HG03521 (cell line): Measurements from ENCODE around the gene QSOX1.
"Not testable (repeated sequence)": the region's sequence is repeated elsewhere in the genome, so short reads cannot be mapped to it uniquely, and the experiment has no call there.

Source experiments
- ATAC-seq: cut with Tn5 transposase; IDR thresholded peaks from one replicate; pipeline ENCODE4 v1.9.1; 2021; ENCODE audit warnings: mild to moderate bottlenecking, moderate library complexity; ENCODE audit not compliant: unreplicated experiment

Gene QSOX1

DNA sequence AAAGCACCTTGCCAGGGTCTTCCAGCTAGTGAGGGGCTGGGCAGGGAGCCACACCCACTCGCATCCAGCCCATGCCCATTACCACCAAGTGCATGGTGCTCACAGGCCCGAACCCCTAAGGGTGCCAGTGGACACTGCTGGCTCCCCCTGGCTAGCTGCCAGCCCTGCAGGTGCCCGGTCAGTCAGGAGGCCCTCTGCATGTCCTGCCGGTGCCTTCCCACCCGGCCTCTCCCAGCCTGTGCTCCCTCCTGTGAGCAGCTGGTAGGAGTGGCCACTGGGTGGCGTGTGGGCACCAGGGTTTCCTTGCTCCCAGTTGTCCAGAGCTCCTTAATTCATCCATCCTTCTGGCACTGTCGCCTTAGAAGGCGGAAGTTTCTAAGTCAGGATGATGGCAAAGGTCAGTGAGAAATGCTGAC lies 33.4 kb downstream of the QSOX1 start:
- no peak for ATAC-seq

DNA sequence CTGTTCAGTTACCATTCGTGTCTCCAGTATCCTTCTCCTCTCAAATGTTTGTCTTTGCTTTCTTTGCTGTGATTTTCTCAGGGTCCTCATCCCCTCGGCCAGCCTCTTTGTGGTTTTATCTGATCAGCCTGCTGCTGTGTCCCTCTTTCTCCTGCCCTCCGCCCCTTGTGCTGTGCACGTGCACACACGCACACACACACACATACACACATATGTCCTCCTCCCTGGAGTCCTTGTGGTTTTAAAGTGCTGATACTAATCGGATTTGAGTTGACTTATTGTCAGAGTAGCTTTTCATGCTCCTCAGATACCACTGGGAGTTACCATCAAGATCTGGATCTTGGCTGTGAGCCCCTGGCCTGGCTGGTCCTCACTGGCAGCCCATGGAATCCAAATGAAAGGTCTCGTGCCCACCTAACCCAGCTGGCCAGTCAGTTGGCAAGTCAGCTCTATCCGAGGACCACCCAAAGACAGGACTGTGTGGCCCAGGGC lies 34.1 kb downstream of the QSOX1 start:
- ATAC-seq = no peak

DNA sequence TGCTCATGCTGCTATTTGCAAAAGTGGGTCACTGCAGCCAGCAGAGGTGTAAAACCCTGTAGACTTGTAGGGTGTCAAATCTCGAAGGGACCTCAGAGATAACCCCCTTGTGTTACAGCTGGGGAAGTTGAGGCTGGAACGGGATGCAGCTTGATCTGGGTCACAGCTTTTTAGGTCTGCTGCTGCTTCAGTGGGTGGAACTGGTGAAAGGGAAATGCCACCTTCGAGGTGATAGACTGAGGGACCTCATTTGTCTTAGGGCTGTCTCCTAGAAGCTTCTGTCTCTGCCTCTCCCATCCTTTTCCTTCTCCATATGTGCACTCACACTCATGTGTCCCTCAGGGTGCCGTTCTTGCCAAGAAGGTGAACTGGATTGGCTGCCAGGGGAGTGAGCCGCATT lies 35.4 kb downstream of the QSOX1 start:
- no peak for ATAC-seq

DNA sequence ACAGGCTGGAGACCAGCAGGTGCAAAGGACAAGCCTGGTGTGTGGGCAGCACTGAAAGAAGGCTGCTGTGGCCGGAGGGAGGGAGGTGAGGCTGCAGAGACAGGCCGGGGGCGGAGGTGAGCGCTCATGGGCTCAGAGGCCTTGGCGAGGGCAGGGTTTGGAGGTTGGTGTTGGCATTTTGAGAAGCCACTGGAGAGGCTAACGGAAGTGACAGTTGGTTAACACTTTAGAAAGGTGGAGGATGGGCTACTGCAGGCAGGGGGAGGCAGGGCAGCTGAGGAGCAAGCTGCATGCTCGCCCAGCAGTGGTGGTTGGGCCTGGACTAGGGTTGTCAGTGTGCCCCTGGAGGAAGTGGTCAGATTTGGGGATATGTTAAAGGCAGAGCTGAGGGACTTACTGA lies 37.5 kb downstream of the QSOX1 start:
- no peak for ATAC-seq

DNA sequence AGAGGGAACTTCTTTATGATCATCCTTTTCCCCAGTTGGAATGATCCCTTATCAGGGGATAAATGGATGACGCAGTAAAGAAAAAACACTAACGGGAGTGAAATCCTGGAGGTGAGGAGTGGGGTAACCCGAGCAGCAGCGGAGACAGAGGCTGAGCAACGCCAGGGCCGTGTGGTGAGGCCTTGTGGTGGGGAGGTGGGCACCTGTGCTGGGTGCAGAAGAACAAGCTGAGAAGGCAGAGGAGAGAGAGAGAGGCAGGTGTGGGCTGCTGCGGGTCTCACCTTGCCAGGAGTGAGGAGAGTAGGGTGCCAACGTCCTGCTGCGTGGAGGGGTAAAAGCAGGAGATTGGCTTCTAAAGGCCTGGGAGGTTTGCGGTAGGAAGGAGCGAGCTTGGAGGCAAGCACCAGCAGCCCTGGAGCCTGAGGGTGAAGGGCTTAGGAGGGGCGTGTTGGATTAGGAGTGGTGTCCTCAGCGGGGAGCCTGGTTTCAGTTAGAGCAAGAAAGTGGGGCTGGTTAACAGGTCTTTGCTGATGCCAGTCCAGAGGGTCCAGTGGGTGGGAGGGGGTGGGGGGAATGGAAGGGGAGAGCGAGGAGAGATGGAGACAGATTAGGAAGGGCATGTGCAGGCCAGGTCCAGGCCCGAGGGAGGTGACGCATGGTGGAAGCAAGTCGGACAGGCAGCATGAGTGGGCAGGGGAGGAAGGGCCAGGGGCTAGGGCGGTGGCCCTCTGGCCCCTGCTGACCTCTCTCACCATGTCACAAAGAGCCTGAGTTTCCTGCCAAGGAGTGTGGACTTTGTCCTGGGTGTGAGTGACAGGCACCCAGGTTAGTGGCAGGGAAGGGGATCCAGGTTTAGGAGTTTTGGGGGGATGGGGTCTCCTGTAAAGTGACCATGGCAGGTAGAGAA lies 38.7 kb downstream of the QSOX1 start:
- no peak for ATAC-seq

DNA sequence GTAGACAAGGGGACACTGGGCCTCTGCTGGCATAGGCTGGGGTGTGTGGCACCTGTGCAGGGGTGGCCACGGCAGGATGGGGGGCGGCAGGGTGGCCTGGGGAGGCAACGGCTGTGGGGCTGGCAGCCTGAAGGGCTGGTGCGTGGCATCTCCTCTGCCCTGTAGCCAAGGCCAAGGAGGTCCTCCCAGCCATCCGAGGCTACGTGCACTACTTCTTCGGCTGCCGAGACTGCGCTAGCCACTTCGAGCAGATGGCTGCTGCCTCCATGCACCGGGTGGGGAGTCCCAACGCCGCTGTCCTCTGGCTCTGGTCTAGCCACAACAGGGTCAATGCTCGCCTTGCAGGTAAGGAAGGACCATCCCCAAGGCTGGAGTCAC lies 39.4 kb downstream of the QSOX1 start:
- no peak for ATAC-seq

DNA sequence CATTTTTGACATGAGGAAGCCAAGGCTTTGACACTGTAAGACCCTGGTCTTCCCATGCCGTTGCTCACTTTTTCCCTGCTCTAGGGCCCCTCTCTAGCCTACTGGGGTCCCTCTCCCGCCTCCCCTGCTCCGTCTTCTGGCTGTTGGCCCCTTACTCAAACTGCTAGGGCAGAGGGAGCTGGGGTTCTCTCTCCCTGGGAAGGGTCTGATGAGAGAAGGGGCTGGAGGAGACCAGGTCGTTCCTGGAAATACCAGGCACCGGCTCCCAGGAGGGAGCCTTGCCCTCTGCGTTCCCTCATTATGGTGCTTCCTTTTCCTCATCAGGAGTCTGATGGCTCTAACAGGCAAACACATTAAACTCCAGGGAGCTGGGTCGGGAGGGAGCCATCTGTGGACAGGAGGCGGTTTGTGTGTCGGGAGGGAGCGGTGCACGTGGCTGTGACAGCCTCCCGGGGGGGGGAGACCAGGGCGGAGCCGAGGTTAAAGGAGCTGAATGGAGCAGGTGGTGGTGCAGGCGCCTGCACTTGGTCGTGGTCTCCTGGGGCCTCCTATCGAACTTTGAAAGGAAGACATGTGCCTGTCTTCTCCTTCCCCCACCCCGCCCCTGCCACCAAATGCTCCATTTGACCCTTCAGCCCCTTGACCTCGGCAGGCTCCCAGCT lies 40.0 kb downstream of the QSOX1 start:
- no peak for ATAC-seq

DNA sequence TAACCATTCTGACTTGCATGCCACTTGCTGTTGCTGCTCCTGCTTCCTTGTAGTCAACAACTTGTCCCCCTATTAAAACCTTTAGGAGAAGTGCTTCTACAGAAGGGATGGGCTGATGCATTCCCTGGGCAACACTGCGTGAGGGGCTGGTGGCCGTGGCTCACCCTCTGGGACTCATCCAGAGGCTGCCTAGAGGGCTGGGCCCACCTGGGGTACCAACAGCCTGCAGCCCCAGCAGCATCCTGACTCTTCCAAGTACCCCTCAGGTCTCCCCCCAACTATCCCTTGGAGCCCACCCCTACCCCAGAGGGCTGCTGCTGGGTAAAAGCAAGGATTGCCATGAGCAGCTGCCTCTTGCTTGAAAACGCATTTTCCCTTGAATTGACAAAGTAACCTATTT lies 40.7 kb downstream of the QSOX1 start:
- no peak for ATAC-seq

DNA sequence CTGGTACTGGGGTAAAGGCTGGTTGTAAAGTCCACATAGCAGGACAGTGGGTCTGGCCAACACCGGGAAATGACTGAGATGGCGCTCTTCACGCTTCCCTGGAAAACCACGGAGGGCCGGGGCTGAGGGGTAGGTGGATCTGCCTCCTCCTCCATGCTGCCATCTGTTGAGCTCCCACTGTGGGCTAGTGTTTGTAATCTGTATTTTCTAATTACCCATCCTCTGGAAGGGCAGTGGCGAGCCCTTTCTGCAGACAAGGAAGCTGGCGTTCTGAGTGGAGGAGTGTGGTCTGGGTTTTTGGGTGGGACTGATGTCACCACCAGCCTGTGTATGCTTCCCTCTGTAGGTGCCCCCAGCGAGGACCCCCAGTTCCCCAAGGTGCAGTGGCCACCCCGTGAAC lies 41.2 kb downstream of the QSOX1 start:
- no peak for ATAC-seq

DNA sequence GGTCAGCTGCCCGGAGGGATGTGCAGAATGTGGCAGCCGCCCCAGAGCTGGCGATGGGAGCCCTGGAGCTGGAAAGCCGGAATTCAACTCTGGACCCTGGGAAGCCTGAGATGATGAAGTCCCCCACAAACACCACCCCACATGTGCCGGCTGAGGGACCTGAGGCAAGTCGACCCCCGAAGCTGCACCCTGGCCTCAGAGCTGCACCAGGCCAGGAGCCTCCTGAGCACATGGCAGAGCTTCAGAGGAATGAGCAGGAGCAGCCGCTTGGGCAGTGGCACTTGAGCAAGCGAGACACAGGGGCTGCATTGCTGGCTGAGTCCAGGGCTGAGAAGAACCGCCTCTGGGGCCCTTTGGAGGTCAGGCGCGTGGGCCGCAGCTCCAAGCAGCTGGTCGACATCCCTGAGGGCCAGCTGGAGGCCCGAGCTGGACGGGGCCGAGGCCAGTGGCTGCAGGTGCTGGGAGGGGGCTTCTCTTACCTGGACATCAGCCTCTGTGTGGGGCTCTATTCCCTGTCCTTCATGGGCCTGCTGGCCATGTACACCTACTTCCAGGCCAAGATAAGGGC lies 41.9 kb downstream of the QSOX1 start:
- ATAC-seq = no peak

DNA sequence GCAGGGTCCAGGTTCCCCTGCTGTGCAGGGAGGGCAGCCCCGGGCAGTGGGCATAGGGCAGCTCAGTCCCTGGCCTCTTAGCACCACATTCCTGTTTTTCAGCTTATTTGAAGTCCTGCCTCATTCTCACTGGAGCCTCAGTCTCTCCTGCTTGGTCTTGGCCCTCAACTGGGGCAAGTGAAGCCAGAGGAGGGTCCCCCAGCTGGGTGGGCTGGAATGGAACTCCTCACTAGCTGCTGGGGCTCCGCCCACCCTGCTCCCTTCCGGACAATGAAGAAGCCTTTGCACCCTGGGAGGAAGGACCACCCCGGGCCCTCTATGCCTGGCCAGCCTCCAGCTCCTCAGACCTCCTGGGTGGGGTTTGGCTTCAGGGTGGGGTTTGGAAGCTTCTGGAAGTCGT lies 42.6 kb downstream of the QSOX1 start:
- no peak for ATAC-seq

DNA sequence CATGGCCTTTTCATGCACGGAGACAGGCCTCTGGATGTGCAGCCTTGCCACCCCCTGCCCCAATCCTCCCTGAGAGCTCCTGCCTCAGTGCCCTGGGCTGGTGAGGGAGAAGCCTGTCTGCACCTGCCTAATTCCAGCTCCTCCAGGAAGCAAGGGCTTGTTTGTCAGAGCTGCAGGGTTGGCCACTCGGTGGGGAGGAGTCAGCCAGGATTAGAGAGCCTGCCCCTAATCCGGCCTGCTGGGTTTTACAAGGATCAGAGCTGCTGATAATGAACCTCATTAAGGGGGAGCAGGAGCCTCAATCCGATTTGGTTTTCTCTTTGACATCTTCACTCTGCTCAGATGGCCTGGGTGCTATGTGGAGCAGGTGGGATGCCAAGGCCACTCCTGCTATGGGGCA lies 43.5 kb downstream of the QSOX1 start:
- ATAC-seq = no peak

DNA sequence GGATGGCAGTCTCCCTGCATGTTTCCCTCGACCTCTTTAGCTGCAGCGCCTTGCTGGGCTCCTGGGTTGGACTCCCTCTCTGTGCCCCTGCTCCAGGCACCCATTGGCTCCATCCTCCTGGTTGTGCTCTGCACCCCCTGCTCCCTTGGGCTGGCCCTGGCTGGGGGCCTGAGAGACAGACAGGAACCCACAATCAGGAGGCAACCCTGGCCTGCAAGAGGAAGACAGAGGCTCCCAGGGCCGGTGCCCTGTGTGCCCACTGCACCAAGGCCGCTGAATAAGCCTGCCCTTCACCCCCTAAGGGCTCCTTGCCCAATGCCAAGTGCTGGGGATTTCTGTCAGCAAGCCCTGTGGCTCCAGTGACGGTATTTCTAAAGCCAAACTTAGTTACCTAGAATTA lies 43.9 kb downstream of the QSOX1 start:
- no peak for ATAC-seq

DNA sequence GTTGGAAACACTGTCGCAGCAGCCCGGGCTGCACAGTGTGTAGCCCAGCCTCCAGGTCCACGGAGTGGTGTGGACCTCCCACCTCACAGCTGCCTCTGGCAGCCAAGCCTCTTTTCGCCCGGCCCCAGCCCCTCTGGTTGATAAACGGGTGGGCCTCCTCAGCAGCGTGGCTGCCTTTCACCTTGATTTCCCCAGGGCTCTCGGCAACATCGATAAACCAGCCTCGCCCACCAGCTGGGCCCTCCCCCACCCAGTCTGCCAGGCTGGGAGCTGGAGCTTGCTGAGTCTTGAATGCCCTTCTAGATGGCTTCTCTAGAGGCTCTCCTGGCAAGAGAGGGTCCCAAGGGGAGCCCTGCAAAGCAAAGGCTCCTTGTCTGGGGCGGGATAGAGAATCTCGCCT lies 44.3 kb downstream of the QSOX1 start:
- ATAC-seq = no peak

DNA sequence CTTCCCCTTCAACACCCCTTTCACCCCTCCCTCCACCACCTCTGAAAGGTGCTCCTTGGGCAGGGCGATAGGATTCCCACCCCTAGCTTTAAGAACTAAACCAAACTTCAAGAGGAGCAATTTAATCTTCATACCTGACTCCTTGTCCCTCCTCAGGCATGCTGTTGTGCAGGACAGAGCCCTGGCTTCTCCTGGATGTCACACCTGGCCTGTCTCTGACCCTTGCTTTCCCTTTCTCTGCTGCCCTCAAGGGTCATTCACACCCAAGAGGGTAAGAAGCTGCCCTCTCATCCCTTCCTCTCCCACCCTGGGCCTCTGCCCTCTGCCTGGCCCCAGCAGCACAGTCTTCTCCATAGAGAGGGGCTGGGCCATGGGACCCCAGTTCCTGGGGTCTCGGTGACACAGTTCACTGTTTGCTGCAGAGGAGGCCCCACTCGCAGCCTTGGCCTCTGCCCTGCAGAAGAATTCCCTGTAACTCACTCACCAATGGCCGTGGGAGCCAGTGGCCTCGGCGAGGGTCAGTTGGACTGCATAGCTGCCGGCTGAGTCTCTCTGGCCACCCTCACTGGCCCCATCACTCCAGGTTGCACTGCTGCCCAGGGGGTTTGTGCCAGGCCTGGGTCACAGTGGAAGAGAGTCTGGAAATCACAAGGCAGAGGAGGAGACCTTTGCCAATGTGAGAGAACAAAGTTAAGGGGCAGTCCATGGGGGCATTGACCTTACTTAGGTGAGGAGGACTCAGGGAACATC lies 47.0 kb downstream of the QSOX1 start:
- no peak for ATAC-seq

DNA sequence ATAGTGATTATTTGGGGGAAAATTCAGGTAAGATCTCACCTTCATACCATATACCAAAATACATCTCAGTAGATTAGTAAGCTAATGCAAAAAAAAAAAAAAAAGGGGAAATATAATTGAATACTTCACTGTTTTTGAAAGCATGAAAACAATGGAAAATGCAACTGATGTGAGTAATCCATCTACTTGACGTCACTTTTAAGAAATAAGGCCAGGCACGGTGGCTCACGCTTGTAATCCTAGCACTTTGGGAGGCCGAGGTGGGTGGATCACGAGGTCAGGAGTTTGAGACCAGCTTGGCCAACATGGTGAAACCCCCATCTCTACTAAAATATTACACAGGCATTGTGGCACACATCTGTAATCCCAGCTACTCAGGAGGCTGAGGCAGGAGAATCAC lies 47.9 kb downstream of the QSOX1 start:
- not testable (repeated sequence) for ATAC-seq

DNA sequence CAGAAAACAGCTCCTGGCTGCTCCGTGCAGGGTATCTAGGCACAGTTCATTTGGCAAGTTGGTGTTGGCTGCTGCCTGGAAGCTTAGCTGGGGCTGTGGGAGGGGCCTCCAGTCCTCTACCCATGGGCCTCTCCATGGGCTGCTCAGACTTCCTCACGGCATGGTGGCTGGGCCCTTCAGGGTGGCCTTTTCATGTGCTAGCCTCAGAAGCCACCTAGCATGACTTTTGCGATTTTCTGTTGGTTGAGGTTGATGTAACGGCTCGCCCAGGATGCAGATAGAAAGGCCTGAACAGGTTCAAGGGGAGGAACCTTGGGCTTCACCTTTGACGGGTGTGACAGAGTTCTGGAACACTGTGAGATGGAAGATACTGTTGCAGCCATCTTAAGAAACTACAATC lies 49.6 kb downstream of the QSOX1 start:
- ATAC-seq = no peak

DNA sequence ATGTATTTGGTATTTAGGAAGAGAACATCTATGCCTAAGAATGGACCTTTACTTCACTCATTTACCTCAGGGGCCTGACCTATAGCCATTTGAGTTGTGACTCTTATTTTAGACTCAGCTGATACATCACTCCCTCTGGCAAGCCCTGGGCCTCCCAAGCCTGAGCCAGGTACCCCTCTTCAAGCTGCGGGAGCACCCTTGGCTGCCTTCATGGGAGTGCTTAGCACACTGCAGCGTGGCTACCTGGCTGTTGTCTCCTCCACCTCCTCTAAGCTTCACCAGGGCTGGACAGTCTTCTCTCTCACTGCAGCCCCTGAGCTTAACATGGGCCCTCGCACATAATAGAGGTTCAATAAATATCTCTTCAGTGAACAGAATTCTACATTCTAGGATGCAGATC lies 51.9 kb downstream of the QSOX1 start:
- ATAC-seq = no peak

DNA sequence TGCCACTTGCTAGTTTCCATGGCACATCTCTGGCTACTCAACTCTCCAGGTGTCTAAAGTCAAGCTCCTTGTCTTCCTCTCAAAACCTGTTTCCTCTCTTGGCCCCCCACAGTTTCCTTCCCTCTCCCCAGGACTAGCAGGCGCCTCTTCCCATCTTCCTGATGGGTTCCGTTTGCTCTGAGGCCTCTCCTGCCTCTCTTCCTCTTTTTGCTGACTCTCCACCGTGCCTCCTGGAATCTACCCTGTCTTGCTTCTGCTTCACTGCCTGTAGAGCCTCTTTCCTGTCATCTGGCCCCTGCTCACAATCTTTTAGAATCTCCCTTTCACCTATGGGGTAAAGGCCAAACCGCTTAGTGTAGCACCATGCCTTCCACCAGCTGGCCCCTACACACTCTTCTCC lies 53.6 kb downstream of the QSOX1 start:
- ATAC-seq = no peak

DNA sequence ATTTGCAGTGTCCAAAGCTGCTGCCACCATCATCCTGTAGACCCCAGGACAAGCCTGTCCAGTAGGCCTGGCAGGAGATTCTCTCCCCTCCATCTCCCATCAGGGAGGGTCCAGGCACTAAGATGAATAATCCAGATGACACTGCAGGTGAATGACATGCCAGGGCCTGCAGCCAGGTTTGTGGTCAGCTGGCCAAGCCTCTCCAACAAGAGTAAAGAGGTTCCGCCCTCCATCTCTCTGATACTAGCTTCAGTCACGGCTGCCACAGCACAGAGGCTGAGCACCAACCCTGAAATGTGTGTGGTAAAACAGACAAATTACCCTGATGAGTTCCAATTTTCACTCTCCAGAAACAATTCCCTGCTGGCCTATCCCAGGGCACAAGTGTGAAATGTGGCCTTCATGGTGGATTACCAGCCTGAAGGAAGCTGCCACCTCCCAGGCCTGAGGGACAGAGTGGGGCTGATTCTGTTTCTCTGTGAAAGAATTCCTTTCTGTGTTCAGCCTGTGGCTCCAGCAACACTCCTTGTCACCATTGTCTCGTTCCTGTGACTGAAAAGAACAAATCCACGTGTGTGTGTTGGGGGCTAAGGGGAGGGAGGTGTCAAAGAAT lies 55.4 kb downstream of the QSOX1 start:
- ATAC-seq = no peak
